H1 (cell line): ENCODE measurements around the gene COLEC12. TPM values are rescaled to one million over a fixed set of nuclear protein-coding genes. Genes with fewer than 3 reads are reported as not detected.

Experiments used
- CTCF ChIA-PET: fragments of 300-600 bp; sonication (Branson Sonifier 250); formaldehyde crosslinking; loops from one replicate; lab custom pipeline; 2021; ENCODE audit not compliant: partially characterized antibody; lab: Charles Lee
- POLR2A ChIA-PET: fragments of 300-600 bp; sonication (Branson Sonifier 250); formaldehyde crosslinking; loops from one replicate; lab custom pipeline; 2021; ENCODE audit warnings: inconsistent platforms; ENCODE audit not compliant: partially characterized antibody; lab: Charles Lee
- DNase-seq, 2 experiments: peaks; one replicate each; pipeline versions ENCODE4 v3.0.0 to v3.0.0-alpha.2; 2010 to 2022; ENCODE audit warnings: low spot score in 2 of 2, low read depth in 1 of 2, mixed read lengths in 1 of 2
- FAIRE-seq: peaks from 2 replicates; lab custom pipeline; 2011; peaks lifted over from hg19 to GRCh38; lab: Jason Lieb, UNC
- H2AFZ ChIP-seq: 2 replicates; pipeline ENCODE4 v1.8.1; 2012; ENCODE audit warnings: low read length, inconsistent platforms
- H2AK5ac ChIP-seq: 2 replicates; pipeline ENCODE4 v1.6.1; 2013; ENCODE audit warnings: low read depth, low read length
- H2BK120ac ChIP-seq: replicated peaks from 2 replicates; pipeline ENCODE3; 2013; ENCODE audit warnings: low read depth, low read length, inconsistent platforms
- H2BK12ac ChIP-seq: 2 replicates; pipeline ENCODE4 v1.6.1; 2013; ENCODE audit warnings: low read depth, low read length
- H2BK15ac ChIP-seq: 2 replicates; pipeline ENCODE4 v1.6.1; 2013; ENCODE audit warnings: low read length
- H2BK20ac ChIP-seq: 2 replicates; pipeline ENCODE4 v1.6.1; 2013; ENCODE audit warnings: low read length
- H2BK5ac ChIP-seq: 2 replicates; pipeline ENCODE4 v1.6.1; 2013; ENCODE audit warnings: low read depth, low read length
- H3K14ac ChIP-seq: 2 replicates; pipeline ENCODE4 v1.6.1; 2013; ENCODE audit warnings: inconsistent platforms; ENCODE audit not compliant: insufficient read length
- H3K18ac ChIP-seq: 2 replicates; pipeline ENCODE4 v1.6.1; 2013; ENCODE audit warnings: low read length; ENCODE audit errors: extremely low read depth
- H3K23ac ChIP-seq: 2 replicates; pipeline ENCODE4 v1.6.1; 2013; ENCODE audit warnings: inconsistent platforms; ENCODE audit not compliant: insufficient read length
- H3K23me2 ChIP-seq: 2 replicates; pipeline ENCODE4 v1.6.1; 2013; ENCODE audit warnings: low read depth, low read length
- H3K27ac ChIP-seq: 2 replicates; pipeline ENCODE4 v1.6.1; 2011; ENCODE audit warnings: low read depth, low read length, inconsistent platforms
- H3K27me3 ChIP-seq, 4 experiments: replicated peaks in 1 of 4; 1 replicate in 1 of 4; 2 replicates in 3 of 4; pipeline versions ENCODE4 v1.6.1 to v1.8.1; 2011 to 2013; ENCODE audit warnings: low read length in 3 of 4, mild to moderate bottlenecking in 3 of 4, inconsistent platforms in 2 of 4, mixed read lengths in 2 of 4, moderate library complexity in 1 of 4; ENCODE audit not compliant: control insufficient read depth in 3 of 4, insufficient read depth in 3 of 4; ENCODE audit errors: extremely low read depth in 1 of 4
- H3K36me3 ChIP-seq, 4 experiments: 2 replicates each; pipeline versions ENCODE4 v1.6.1 to v1.8.1; 2011 to 2013; ENCODE audit warnings: mild to moderate bottlenecking in 4 of 4, low read length in 3 of 4, moderate library complexity in 2 of 4, control low read depth in 1 of 4, inconsistent platforms in 1 of 4; ENCODE audit not compliant: insufficient read depth in 4 of 4, control insufficient read depth in 2 of 4
- H3K4ac ChIP-seq: replicated peaks from 2 replicates; pipeline ENCODE3; 2013; ENCODE audit warnings: low read length, low read depth, mixed read lengths, inconsistent platforms; ENCODE audit not compliant: insufficient read length
- H3K4me1 ChIP-seq, 4 experiments: replicated peaks in 1 of 4; 1 replicate in 1 of 4; 2 replicates in 3 of 4; pipeline versions ENCODE4 v1.6.1 to v1.8.1; 2011 to 2013; ENCODE audit warnings: low read length in 3 of 4, inconsistent platforms in 2 of 4, mixed read lengths in 1 of 4; ENCODE audit not compliant: insufficient read depth in 4 of 4, control insufficient read depth in 3 of 4
- H3K4me2 ChIP-seq, 2 experiments: 2 replicates each; pipeline versions ENCODE4 v1.6.1 to v1.8.1; 2011 to 2013; ENCODE audit warnings: low read depth in 2 of 2, low read length in 2 of 2, control low read depth in 1 of 2, inconsistent platforms in 1 of 2, mild to moderate bottlenecking in 1 of 2; ENCODE audit not compliant: insufficient read depth in 1 of 2
- H3K4me3 ChIP-seq, 4 experiments: fragments of 200-600, 300-600 bp in 1 of 4; sonication (generic), shearing (Covaris generic), sonication (Bioruptor Twin) in 1 of 4; 2 replicates each; pipeline versions ENCODE4 v1.5.1 to v1.8.1; 2011 to 2016; ENCODE audit warnings: low read length in 4 of 4, low read depth in 3 of 4, control low read depth in 2 of 4, inconsistent platforms in 2 of 4, mild to moderate bottlenecking in 2 of 4, mixed read lengths in 1 of 4, moderate library complexity in 1 of 4; ENCODE audit not compliant: insufficient read depth in 2 of 4; ENCODE audit errors: extremely low read depth in 1 of 4
- H3K56ac ChIP-seq: replicated peaks from 2 replicates; pipeline ENCODE3; 2013; ENCODE audit warnings: low read depth, mild to moderate bottlenecking, mixed read lengths, low read length, inconsistent platforms; ENCODE audit not compliant: insufficient read length
- H3K79me1 ChIP-seq: 2 replicates; pipeline ENCODE4 v1.6.1; 2013; ENCODE audit warnings: low read depth, low read length, control low read depth
- H3K79me2 ChIP-seq, 2 experiments: 2 replicates each; pipeline versions ENCODE4 v1.6.1 to v1.8.1; 2012 to 2013; ENCODE audit warnings: low read length in 2 of 2, mild to moderate bottlenecking in 2 of 2, inconsistent platforms in 1 of 2; ENCODE audit not compliant: insufficient read depth in 2 of 2, control insufficient read depth in 1 of 2
- H3K9ac ChIP-seq, 4 experiments: replicated peaks in 1 of 4; 1 replicate in 1 of 4; 2 replicates in 3 of 4; pipeline versions ENCODE4 v1.6.1 to v1.8.1; 2011 to 2013; ENCODE audit warnings: low read depth in 3 of 4, low read length in 3 of 4, control low read depth in 2 of 4, mild to moderate bottlenecking in 2 of 4, moderate library complexity in 2 of 4, inconsistent platforms in 1 of 4; ENCODE audit errors: extremely low read depth in 1 of 4
- H3K9me3 ChIP-seq, 2 experiments: 2 replicates each; pipeline versions ENCODE4 v1.6.1 to v1.8.1; 2012 to 2013; ENCODE audit warnings: mild to moderate bottlenecking in 2 of 2, moderate library complexity in 2 of 2, control low read depth in 1 of 2, inconsistent platforms in 1 of 2, low read depth in 1 of 2, low read length in 1 of 2, mixed read lengths in 1 of 2; ENCODE audit not compliant: insufficient read depth in 2 of 2
- H4K20me1 ChIP-seq, 2 experiments: replicated peaks in 1 of 2; 2 replicates each; pipeline versions ENCODE3 to v1.8.1; 2011 to 2013; ENCODE audit warnings: inconsistent platforms in 2 of 2, low read length in 2 of 2, mild to moderate bottlenecking in 1 of 2; ENCODE audit not compliant: insufficient read depth in 2 of 2, control insufficient read depth in 1 of 2
- H4K5ac ChIP-seq: 2 replicates; pipeline ENCODE4 v1.6.1; 2013; ENCODE audit warnings: low read length, low read depth, mixed read lengths, inconsistent platforms; ENCODE audit not compliant: insufficient read length
- H4K8ac ChIP-seq: 2 replicates; pipeline ENCODE4 v1.8.0; 2013; ENCODE audit warnings: mild to moderate bottlenecking, moderate library complexity, low read length, inconsistent platforms; ENCODE audit not compliant: insufficient read depth; ENCODE audit errors: extremely low read depth
- H4K91ac ChIP-seq: replicated peaks from 2 replicates; pipeline ENCODE3; 2013; ENCODE audit warnings: low read length, mixed read lengths, inconsistent platforms; ENCODE audit not compliant: insufficient read length
- CBX5 ChIP-seq: fragments of 300-800, 300-1000 bp; sonication (generic); IDR thresholded peaks from 2 replicates; pipeline ENCODE4 v1.7.1; 2016; ENCODE audit warnings: antibody characterized with exemption, low read length, low read depth
- CHD1 ChIP-seq: IDR thresholded peaks from 2 replicates; pipeline ENCODE4 v1.6.1; 2012; ENCODE audit warnings: low read depth, low read length, improper control_type of control experiment
- CHD2 ChIP-seq: IDR thresholded peaks from 2 replicates; pipeline ENCODE4 v1.6.1; 2012; ENCODE audit warnings: low read length, improper control_type of control experiment
- CTBP2 ChIP-seq: IDR thresholded peaks from 2 replicates; pipeline ENCODE4 v1.7.0; 2011; ENCODE audit warnings: borderline replicate concordance, mild to moderate bottlenecking, moderate library complexity, mixed read lengths, low read length; ENCODE audit not compliant: insufficient read depth, insufficient read length
- FOSL1 ChIP-seq: IDR thresholded peaks from 2 replicates; pipeline ENCODE4 v1.6.1; 2011; ENCODE audit warnings: mild to moderate bottlenecking, low read depth, low read length, moderate library complexity; ENCODE audit not compliant: insufficient read depth
- RFX5 ChIP-seq: IDR thresholded peaks from 2 replicates; pipeline ENCODE4 v1.6.1; 2011; ENCODE audit warnings: low read depth, low read length, improper control_type of control experiment, borderline replicate concordance
- RNF2 ChIP-seq: fragments of 200-900, 300-1000 bp; sonication (generic); IDR thresholded peaks from 2 replicates; pipeline ENCODE4 v1.7.1; 2016; ENCODE audit warnings: borderline replicate concordance, low read depth, mild to moderate bottlenecking, antibody characterized with exemption, low read length; ENCODE audit not compliant: poor library complexity, severe bottlenecking; ENCODE audit errors: missing control alignments
- WGBS, 2 experiments: shearing (Covaris generic) in 1 of 2; methylation state at CpG; one replicate each; pipeline versions ENCODE4 v1.1.6 to v1.1.7; 2013 to 2015; ENCODE audit warnings: low lambda C conversion rate in 2 of 2, mixed read lengths in 2 of 2, inconsistent platforms in 1 of 2, low coverage in 1 of 2, missing lambda C conversion rate in 1 of 2; ENCODE audit not compliant: insufficient replicate concordance in 2 of 2, insufficient coverage in 1 of 2, insufficient read length in 1 of 2; ENCODE audit errors: extremely low coverage in 1 of 2, missing lambda C conversion rate in 1 of 2; 5-methylcytosine and 5-hydroxymethylcytosine counted together
- polyA plus RNA-seq, 7 experiments: library from polyadenylated mRNA; depleted of rRNA in 3 of 7; stranded (reverse) in 5 of 7; unstranded in 2 of 7; fragments of >200 nt in 5 of 7; fragments of 200-250 nt in 2 of 7; gene quantifications; 1 replicate in 5 of 7; 2 replicates in 1 of 7; 4 replicates in 1 of 7; pipeline versions ENCODE4 v1.2.1 to v1.2.3, GENCODE V29; 2011 to 2013; ENCODE audit warnings: missing spikeins in 2 of 7, mixed read lengths in 2 of 7
- total RNA-seq: library from RNA; stranded (reverse); fragmentation: NEBNext Ultra II Directional; extraction: Animal tissue kit (Norgen Biotek cat#: 25700); gene quantifications from 2 replicates; pipeline ENCODE4 v1.2.1, GENCODE V29; 2021
- TF ChIP-seq, protein P1 (sequence below): IDR thresholded peaks from 2 replicates; pipeline ENCODE4 v1.6.1; 2011; ENCODE audit warnings: low read depth, mild to moderate bottlenecking, low read length; ENCODE audit not compliant: insufficient read depth

The COLEC12 gene
- total and polyA plus RNA-seq, 2 of the 8 experiments (the other 6 are each of a cell fraction or from before 2014, with no cell fraction given): 0.44 to 2.3 TPM

DNA sequence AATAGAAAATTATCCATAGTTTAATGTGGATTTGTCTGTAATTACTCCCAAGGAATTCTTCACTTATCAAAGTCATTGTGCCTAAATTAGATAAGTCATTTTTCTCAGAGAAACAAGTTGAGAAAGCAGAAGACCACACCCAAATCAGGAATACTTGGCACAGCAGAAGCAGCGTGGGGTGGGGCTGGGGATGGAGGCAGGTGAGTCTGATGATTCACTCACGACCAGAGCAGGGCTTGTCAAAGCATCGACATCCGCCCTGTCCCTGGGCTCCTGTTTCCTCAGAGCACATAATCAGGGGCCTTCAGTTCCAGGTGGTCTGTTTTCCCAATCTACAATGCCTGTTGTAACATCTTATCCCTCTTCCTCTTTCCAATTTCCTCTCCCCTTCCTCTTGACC, 31.5 kb upstream of the COLEC12 start:
- Histone ChIP-seq H2AFZ (no peak overlapping the region), H3K27me3 (no peaks in the 10 kb centered on the region), H3K18ac (no peak overlapping the region), H3K9ac (no peak overlapping the region), H2BK15ac (no peak overlapping the region), H3K4ac (no peak overlapping the region), H4K8ac (no peak overlapping the region), H3K14ac (no peak overlapping the region), H3K79me1 (no peaks in the 10 kb centered on the region), H3K4me3 (no peak overlapping the region), H2AK5ac (no peak overlapping the region), H3K9me3 (no peaks in the 10 kb centered on the region), H4K20me1 (no peaks in the 10 kb centered on the region), H3K4me1 (no peaks in the 10 kb centered on the region), H2BK12ac (no peak overlapping the region), H3K56ac (no peak overlapping the region), H3K23ac (no peak overlapping the region), H3K23me2 (no peaks in the 10 kb centered on the region), H4K91ac (no peak overlapping the region), H3K4me2 (no peak overlapping the region), H2BK120ac (no peak overlapping the region), H3K79me2 (no peaks in the 10 kb centered on the region), H3K27ac (no peak overlapping the region), H3K36me3 (no peaks in the 10 kb centered on the region), H2BK20ac (no peak overlapping the region), H2BK5ac (no peak overlapping the region), H4K5ac (no peak overlapping the region)
- FAIRE-seq (no peak), DNase-seq (no peak)
- ChIA-PET CTCF (interaction anchor here (1.3 to 1.8 kb wide), 2 partner anchors 14 to 42 kb away, joined by 4 read pairs; no protein-coding TSS in a partner anchor), POLR2A (no interaction called here)
- 80% methylated on average over 4 of the region's 4 CpGs; no CpG with 5 or more reads in 1 of the 2 experiments for WGBS, 2 experiments
- TF ChIP-seq, protein P1, sequence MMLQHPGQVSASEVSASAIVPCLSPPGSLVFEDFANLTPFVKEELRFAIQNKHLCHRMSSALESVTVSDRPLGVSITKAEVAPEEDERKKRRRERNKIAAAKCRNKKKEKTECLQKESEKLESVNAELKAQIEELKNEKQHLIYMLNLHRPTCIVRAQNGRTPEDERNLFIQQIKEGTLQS: no peak
- TF ChIP-seq RFX5 (no peak), CHD2 (no peak), CHD1 (no peak), FOSL1 (no peak), CTBP2 (no peak), CBX5 (no peak), RNF2 (no peak)
